BE2C (cell line): ENCODE results near the gene CLIC4.

ENCODE experiments used
- DNase-seq: peaks from one replicate; pipeline ENCODE4 v3.0.0-alpha.2; 2020
- H3K27me3 ChIP-seq: fragments of 250-450 bp; sonication (Bioruptor Pico); 2 replicates; pipeline ENCODE4 v1.5.1; 2020; ENCODE audit warnings: mild to moderate bottlenecking
- H3K36me3 ChIP-seq: fragments of 250-450 bp; sonication (Bioruptor Pico); 2 replicates; pipeline ENCODE4 v1.5.1; 2020; ENCODE audit warnings: mild to moderate bottlenecking
- H3K4me1 ChIP-seq: fragments of 250-450 bp; sonication (Bioruptor Pico); 2 replicates; pipeline ENCODE4 v1.5.1; 2020
- H3K4me3 ChIP-seq: 2 replicates; pipeline ENCODE4 v1.5.1; 2011; ENCODE audit warnings: low read depth, low read length
- H3K9me3 ChIP-seq: fragments of 250-450 bp; sonication (Bioruptor Pico); 2 replicates; pipeline ENCODE4 v1.5.1; 2020
- CTCF ChIP-seq: IDR thresholded peaks from 2 replicates; pipeline ENCODE4 v1.5.1; 2012; ENCODE audit warnings: mild to moderate bottlenecking, low read depth, low read length

Gene CLIC4

GRCh38 chr1:24873148-24873547, 127.9 kb downstream of the CLIC4 start:
- Histone ChIP-seq H3K27me3 (no peaks in the 10 kb centered on the region), H3K9me3 (no peaks in the 10 kb centered on the region), H3K36me3 (no peaks in the 10 kb centered on the region), H3K4me3 (no peak overlapping the region), H3K4me1 (no peaks in the 10 kb centered on the region)
- TF ChIP-seq CTCF, result no peak
- no peak for DNase-seq

GRCh38 chr1:24874056-24874455, 128.8 kb downstream of the CLIC4 start:
- no peaks in the 10 kb centered on the region for H3K9me3 ChIP-seq
- H3K36me3 ChIP-seq, result no peaks in the 10 kb centered on the region
- no peaks in the 10 kb centered on the region for H3K27me3 ChIP-seq
- H3K4me3 ChIP-seq, result no peak overlapping the region
- no peak for TF ChIP-seq CTCF
- no peak for DNase-seq
- no peaks in the 10 kb centered on the region for H3K4me1 ChIP-seq

GRCh38 chr1:24874611-24875234, 129.5 kb downstream of the CLIC4 start:
- H3K9me3 ChIP-seq, result no peaks in the 10 kb centered on the region
- no peak for DNase-seq
- no peaks in the 10 kb centered on the region for H3K36me3 ChIP-seq
- TF ChIP-seq CTCF, result no peak
- no peaks in the 10 kb centered on the region for H3K27me3 ChIP-seq
- H3K4me3 ChIP-seq, result no peak overlapping the region
- H3K4me1 ChIP-seq, result no peaks in the 10 kb centered on the region

GRCh38 chr1:24875257-24875656, 130.0 kb downstream of the CLIC4 start:
- H3K36me3 ChIP-seq, result no peaks in the 10 kb centered on the region
- TF ChIP-seq CTCF, result no peak
- no peaks in the 10 kb centered on the region for H3K27me3 ChIP-seq
- no peaks in the 10 kb centered on the region for H3K9me3 ChIP-seq
- H3K4me3 ChIP-seq, result no peak overlapping the region
- no peaks in the 10 kb centered on the region for H3K4me1 ChIP-seq
- DNase-seq, result no peak

- DNase-seq, result no peak
- H3K9me3 ChIP-seq, result no peaks in the 10 kb centered on the region
These were observed 130.8 kb downstream of the CLIC4 start for GRCh38 chr1:24875991-24876506.

More at GRCh38 chr1:24875991-24876506, 130.8 kb downstream of the CLIC4 start:
- Histone ChIP-seq H3K36me3 (no peaks in the 10 kb centered on the region), H3K27me3 (no peaks in the 10 kb centered on the region), H3K4me1 (no peaks in the 10 kb centered on the region), H3K4me3 (no peak overlapping the region)
- TF ChIP-seq CTCF, result no peak
